ENCODE results near the gene CUL1. TPM values are rescaled to one million over a fixed set of nuclear protein-coding genes. Genes with fewer than 3 reads are reported as not detected.

CUL1 gene
- total RNA-seq, 2 donors from 2014 or later: 35.0 to 42.1 TPM

- Histone ChIP-seq H3K9ac (ENCODE audit: extremely low read depth, low read length, poor library complexity, severe bottlenecking) (no peak overlapping the region), H3K4me1 (ENCODE audit: control insufficient read depth, insufficient read depth, low read length) (no peaks in the 10 kb centered on the region), H3K27ac (ENCODE audit: low read depth, low read length) (no peak overlapping the region), H3K27me3 (ENCODE audit: control insufficient read depth, insufficient read depth, low read length, poor library complexity, severe bottlenecking) (no peaks in the 10 kb centered on the region), H3K4me3 (ENCODE audit: low read length) (no peak overlapping the region), H3K36me3 (ENCODE audit: control insufficient read depth, insufficient read depth, low read length) (no peaks in the 10 kb centered on the region), H3K9me3 (ENCODE audit: control insufficient read depth, low read length) (no peaks in the 10 kb centered on the region)
- WGBS, 2 experiments (ENCODE audit: insufficient coverage in 1 of 2, insufficient read length in 1 of 2): 82 to 93% methylated on average over 5 to 6 of the region's 6 CpGs
- Mint-ChIP-seq H3K27me3 (ENCODE audit: insufficient read depth) (no peaks in the 10 kb centered on the region), H3K36me3 (ENCODE audit: low read depth) (no peaks in the 10 kb centered on the region), H3K9me3 (no peaks in the 10 kb centered on the region), H3K4me3 (no peak overlapping the region), H3K4me1 (peaks cover 7% of the 10 kb centered on the region), H3K27ac (no peak overlapping the region)
- TF ChIP-seq CTCF (conservative IDR thresholded peaks at IDR 0.05): no peak
- DNase-seq: no peak
Measured at GRCh38 chr7:148664324-148664723, 34.4 kb upstream of the CUL1 start.

- TF ChIP-seq CTCF (conservative IDR thresholded peaks at IDR 0.05): no peak
- Histone ChIP-seq H3K9me3 (ENCODE audit: control insufficient read depth, low read length) (no peaks in the 10 kb centered on the region), H3K27me3 (ENCODE audit: control insufficient read depth, insufficient read depth, low read length, poor library complexity, severe bottlenecking) (no peaks in the 10 kb centered on the region), H3K36me3 (ENCODE audit: control insufficient read depth, insufficient read depth, low read length) (no peaks in the 10 kb centered on the region), H3K4me3 (ENCODE audit: low read length) (no peak overlapping the region), H3K27ac (ENCODE audit: low read depth, low read length) (no peak overlapping the region), H3K9ac (ENCODE audit: extremely low read depth, low read length, poor library complexity, severe bottlenecking) (no peak overlapping the region), H3K4me1 (ENCODE audit: control insufficient read depth, insufficient read depth, low read length) (no peaks in the 10 kb centered on the region)
- Mint-ChIP-seq H3K9me3 (no peaks in the 10 kb centered on the region), H3K27me3 (ENCODE audit: insufficient read depth) (peaks cover under 1% of the 10 kb centered on the region), H3K36me3 (ENCODE audit: low read depth) (no peaks in the 10 kb centered on the region), H3K27ac (no peak overlapping the region), H3K4me3 (no peak overlapping the region), H3K4me1 (peaks cover 7% of the 10 kb centered on the region)
- no peak for DNase-seq
- WGBS, 2 experiments (ENCODE audit: insufficient coverage in 1 of 2, insufficient read length in 1 of 2): 85% methylated on average over 4 of the region's 4 CpGs; no CpG with 5 or more reads in 1 of the 2 experiments
Measured at GRCh38 chr7:148665221-148665620, 33.5 kb upstream of the CUL1 start.

GRCh38 chr7:148669927-148670326, 28.8 kb upstream of the CUL1 start:
- H3K9me3 ChIP-seq (ENCODE audit: control insufficient read depth, low read length): peaks cover 12% of the 10 kb centered on the region
- peaks cover 11% of the 10 kb centered on the region for H3K9me3 Mint-ChIP-seq
- WGBS, 2 experiments (ENCODE audit: insufficient coverage in 1 of 2, insufficient read length in 1 of 2): 100% methylated on average over 2 to 3 of the region's 3 CpGs

More at GRCh38 chr7:148669927-148670326, 28.8 kb upstream of the CUL1 start:
- TF ChIP-seq CTCF (conservative IDR thresholded peaks at IDR 0.05): no peak
- H3K27ac Mint-ChIP-seq: no peak overlapping the region
- H3K4me1 Mint-ChIP-seq: peaks cover 7% of the 10 kb centered on the region
- Histone ChIP-seq H3K27ac (ENCODE audit: low read depth, low read length) (no peak overlapping the region), H3K27me3 (ENCODE audit: control insufficient read depth, insufficient read depth, low read length, poor library complexity, severe bottlenecking) (no peaks in the 10 kb centered on the region), H3K9ac (ENCODE audit: extremely low read depth, low read length, poor library complexity, severe bottlenecking) (no peak overlapping the region), H3K4me3 (ENCODE audit: low read length) (no peak overlapping the region), H3K4me1 (ENCODE audit: control insufficient read depth, insufficient read depth, low read length) (no peaks in the 10 kb centered on the region), H3K36me3 (ENCODE audit: control insufficient read depth, insufficient read depth, low read length) (no peaks in the 10 kb centered on the region)
- no peak overlapping the region for H3K4me3 Mint-ChIP-seq
- peaks cover 3% of the 10 kb centered on the region for H3K27me3 Mint-ChIP-seq (ENCODE audit: insufficient read depth)
- no peaks in the 10 kb centered on the region for H3K36me3 Mint-ChIP-seq (ENCODE audit: low read depth)
- DNase-seq: no peak
